Activated CD8-positive, alpha-beta memory T cell treated with anti-CD3 and anti-CD28 coated beads for 48 hours (primary cell): ENCODE measurements around the gene NID1.

Experiments
- DNase-seq, 3 experiments: peaks; one replicate each; pipeline ENCODE4 v3.0.0-alpha.2; 2020; ENCODE audit warnings: low read depth in 2 of 3, low spot score in 2 of 3

The NID1 gene

GRCh38 chr1:236066828-236067386 lies 2.0 kb upstream of the NID1 start:
- DNase-seq: peak in 2 of 3 experiments; percentile 12 to 44

DNA sequence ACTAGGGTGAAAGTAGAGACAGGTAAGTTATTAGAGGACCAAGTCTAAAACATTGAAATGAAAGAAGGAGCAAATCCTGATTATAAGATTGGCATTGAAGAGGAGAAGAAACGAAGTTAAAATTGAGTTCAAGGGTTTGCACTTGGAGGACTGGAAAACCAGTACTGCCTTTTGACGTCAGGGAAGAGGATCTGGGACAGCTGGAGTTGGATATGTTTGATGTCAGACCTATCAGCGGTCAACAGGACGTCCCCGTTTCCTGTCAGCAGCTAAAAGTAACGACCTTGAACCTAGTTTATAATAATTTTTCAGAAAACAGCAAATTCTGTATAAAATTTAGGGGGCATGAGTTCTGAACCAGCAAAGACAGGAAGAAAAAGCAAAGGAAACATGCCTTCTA lies 1.2 kb upstream of the NID1 start:
- DNase-seq: no peak

GRCh38 chr1:236065509-236066005 lies 667 bp upstream of the NID1 start:
- no peak for DNase-seq

DNA sequence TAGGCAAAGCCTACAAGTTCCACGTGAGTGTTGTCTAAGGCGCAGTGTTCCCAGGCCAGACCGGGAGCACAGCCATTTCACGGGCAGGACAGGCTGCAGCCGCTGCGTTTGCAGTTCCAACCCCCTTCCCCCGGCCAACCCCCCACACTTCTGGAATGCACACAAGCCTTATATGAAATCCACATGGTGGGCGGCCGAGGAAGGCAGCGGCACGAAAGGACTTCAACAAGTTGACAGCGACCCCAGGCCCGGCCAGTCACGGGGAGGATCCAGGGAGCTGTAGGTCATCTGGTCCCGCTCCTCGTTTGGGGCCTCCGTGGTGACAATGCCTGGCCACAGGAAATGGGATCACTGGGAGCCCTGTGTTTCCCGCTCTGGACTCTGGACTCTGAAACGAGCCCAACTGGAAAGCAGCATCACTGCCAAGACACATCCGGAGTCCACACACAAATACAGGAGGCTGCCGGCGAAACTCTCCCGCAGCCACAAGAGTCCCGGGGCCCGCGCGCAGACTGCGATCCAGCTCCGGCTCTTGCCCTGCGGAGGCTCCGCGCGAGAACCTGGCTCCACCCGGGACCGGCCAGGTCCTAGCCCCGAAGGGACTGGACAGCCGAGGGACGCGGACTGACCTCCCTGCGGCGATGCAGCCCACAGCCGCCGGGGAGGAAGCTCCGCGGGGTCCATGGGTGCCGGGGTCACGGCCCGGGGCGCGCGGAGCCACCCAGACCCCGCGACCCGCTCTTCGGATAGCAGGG lies 794 bp downstream of the NID1 start:
- DNase-seq: peak in 1 of 3 experiments; percentile 7

- no peak for DNase-seq
Observed at GRCh38 chr1:236063551-236063918, 1.4 kb downstream of the NID1 start.

- DNase-seq: no peak
Observed at GRCh38 chr1:236060286-236060685, 4.6 kb downstream of the NID1 start.

GRCh38 chr1:236059011-236059410 lies 5.9 kb downstream of the NID1 start:
- DNase-seq: no peak

DNA sequence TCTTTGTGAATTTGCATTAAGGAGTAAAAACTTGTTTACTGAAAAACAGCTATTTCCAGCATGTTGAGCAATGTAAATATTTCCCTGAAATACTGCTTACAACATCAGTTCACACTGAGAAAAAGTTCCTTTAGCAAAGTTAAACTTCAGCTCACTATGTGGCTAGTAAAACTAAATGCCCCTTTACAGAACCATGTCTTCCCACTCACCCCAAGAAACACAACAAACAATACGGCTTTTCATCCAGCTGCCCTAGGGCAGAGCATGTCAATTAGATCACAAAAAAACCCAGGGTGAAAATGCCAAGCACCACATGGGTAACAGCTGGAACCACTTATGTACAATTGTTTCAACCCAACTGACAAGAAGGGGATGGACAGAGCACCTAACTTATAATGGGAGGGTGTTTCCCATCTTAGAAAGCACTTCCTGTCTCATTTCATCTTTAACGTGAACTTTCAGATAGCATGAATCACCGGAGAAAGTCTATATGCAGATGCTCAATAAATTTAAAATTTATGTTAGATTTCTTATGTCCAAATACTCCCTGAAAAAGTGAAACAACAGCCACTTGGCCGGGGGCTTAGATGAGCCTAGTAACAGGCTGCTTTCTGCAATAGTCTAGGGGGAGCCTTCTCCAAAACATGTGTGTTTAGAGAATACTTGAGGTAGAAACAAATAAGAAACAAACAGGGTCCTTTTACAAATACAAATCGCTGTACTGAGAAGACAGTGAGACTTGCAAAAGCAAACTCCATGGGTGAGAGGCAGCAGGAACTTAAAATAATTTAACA lies 6.6 kb downstream of the NID1 start:
- no peak for DNase-seq

DNA sequence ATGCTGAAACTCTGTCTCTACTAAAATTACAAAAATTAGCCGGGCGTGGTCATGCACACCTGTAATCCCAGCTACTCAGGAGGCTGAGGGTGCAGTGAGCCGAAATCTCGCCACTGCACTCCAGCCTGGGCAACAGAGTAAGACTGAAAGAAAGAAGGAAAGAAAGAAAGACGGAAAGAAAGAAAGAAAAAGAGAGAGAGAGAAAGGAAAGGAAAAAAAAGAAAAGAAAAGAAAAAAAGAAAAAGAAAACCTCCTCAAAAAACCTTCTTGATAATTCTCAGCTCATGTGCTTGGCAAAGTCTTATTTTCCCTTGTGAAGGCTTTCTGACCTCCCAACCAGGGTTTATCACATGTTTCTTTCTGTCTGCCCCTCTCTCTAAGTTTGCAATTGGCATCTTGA lies 7.3 kb downstream of the NID1 start:
- no peak for DNase-seq

- DNase-seq: no peak
Observed at GRCh38 chr1:236052232-236052993, 12.5 kb downstream of the NID1 start.

GRCh38 chr1:236051242-236051791 lies 13.6 kb downstream of the NID1 start:
- no peak for DNase-seq

- DNase-seq: no peak
Observed at GRCh38 chr1:236045771-236046170, 19.1 kb downstream of the NID1 start.

DNA sequence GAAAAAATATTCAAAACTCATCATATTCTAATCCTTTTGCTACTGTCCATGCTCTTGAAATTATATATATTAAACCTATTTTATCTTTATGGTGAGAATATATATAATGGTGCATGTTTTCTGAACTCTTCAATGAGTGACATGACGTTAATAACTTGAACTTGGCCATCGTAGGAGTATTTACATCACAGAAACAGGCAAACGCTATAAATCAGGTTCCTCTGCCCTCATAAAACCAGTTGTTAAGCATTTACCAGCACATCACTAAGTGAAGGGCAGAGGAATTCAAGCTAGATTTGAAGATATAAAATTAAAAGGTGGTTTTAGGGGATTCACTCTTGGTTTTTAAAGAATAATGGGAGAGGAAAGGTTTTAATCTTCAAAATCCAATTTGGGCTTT lies 20.5 kb downstream of the NID1 start:
- no peak for DNase-seq

DNA sequence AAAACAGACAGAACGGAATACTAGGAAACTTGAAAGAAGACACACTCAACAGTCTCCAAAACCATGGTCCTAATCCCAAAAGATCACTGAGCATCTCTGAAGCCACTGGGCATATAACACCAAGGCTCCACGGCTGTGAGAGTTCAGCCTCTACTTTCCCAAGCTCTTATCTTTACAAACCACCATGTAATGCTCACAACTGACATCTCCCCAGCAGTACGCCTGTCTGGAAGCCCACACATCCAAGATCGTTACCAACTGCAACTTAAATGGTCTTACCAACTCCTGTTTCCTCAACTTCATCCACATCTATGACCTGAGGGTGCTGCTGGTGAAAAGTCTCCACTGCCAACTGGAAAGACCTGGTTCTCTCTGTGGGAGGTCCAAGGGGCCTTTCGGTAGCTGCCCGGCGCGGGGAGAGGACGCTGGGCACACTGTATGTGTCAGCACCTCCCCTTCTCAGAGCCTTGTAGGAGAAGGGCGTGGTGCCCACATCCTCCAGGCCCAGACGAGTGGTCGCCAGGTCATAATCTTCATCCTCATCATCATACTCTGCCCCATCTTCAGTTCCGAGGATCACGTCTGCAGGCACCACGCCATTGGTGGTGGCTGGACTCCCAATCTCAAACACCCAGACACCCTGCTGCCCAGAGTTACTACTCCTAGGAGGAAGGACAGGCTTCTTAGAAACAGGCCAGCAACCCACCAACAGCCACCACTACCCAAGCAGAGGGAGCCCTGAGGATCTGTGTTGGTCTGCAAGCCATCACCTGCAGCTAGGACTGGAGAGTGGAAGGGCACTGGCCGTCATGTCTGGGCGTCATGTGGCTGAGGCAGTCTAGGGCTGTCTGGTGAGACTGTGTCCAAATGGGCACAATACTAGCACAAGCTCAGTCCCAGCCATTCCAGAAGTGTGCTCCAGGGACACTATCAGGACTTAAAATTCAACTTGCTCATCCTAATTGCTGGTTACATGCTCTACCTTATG lies 23.0 kb downstream of the NID1 start:
- DNase-seq: no peak

GRCh38 chr1:236039740-236040685 lies 24.9 kb downstream of the NID1 start:
- no peak for DNase-seq

DNA sequence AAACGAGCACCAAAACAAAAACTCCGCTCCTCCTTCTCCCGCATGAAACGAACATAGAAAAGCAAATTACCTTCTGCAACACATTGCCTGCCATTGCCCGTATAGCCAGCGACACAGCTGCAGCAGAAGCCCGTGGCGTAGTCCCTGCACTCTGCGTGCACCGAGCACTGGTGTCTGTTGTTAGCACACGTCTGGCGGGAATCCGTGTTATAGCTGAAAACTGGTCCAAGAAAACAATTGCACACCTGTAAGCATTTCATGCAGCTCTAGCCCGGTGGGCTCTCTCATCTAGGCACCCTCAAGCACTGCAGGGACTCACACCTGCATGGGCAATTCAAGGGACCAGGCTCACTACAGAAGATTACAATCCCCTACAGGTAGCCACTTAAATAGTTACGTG lies 26.9 kb downstream of the NID1 start:
- no peak for DNase-seq

- DNase-seq: no peak
Observed at GRCh38 chr1:236035681-236036101, 29.2 kb downstream of the NID1 start.

- no peak for DNase-seq
Observed at GRCh38 chr1:236033336-236033735, 31.6 kb downstream of the NID1 start.

GRCh38 chr1:236030534-236030933 lies 34.4 kb downstream of the NID1 start:
- DNase-seq: no peak
